MM.1S (cell line): ENCODE data around the gene C3orf85.
"Not testable (repeated sequence)": the region's sequence is repeated elsewhere in the genome, so short reads cannot be mapped to it uniquely, and the experiment has no call there.

Experiments
- DNase-seq: peaks from one replicate; pipeline ENCODE4 v3.0.0-alpha.2; 2015
- H2AFZ ChIP-seq: fragments of 300-600 bp; sonication (generic); 2 replicates; pipeline ENCODE4 v1.6.0; 2016; ENCODE audit warnings: antibody characterized with exemption, low read length
- H3F3A ChIP-seq: fragments of 300-600 bp; sonication (generic); 2 replicates; pipeline ENCODE4 v1.6.1; 2016; ENCODE audit warnings: mild to moderate bottlenecking, antibody characterized with exemption, low read length, moderate library complexity, mixed read lengths; ENCODE audit not compliant: insufficient read depth
- H3K27ac ChIP-seq: fragments of 300-600 bp; sonication (generic); 2 replicates; pipeline ENCODE4 v1.5.1; 2016; ENCODE audit warnings: mild to moderate bottlenecking, low read length
- H3K27me3 ChIP-seq: fragments of 300-600 bp; sonication (generic); replicated peaks from 2 replicates; pipeline ENCODE4 v1.6.0; 2016; ENCODE audit warnings: low read length; ENCODE audit not compliant: insufficient read depth
- H3K36me3 ChIP-seq: fragments of 300-600 bp; sonication (generic); replicated peaks from 2 replicates; pipeline ENCODE4 v1.6.1; 2016; ENCODE audit warnings: mild to moderate bottlenecking, low read length, mixed read lengths; ENCODE audit not compliant: insufficient read depth
- H3K4me1 ChIP-seq: fragments of 300-600 bp; sonication (generic); 2 replicates; pipeline ENCODE4 v1.6.1; 2016; ENCODE audit warnings: low read length, mixed read lengths
- H3K4me2 ChIP-seq: fragments of 300-600 bp; sonication (generic); 2 replicates; pipeline ENCODE4 v1.6.0; 2016; ENCODE audit warnings: low read depth, low read length
- H3K4me3 ChIP-seq: fragments of 300-600 bp; sonication (generic); 2 replicates; pipeline ENCODE4 v1.5.1; 2016; ENCODE audit warnings: low read length, mixed read lengths
- H3K79me2 ChIP-seq: fragments of 300-600 bp; sonication (generic); 2 replicates; pipeline ENCODE4 v1.6.1; 2016; ENCODE audit warnings: mixed run types, low read length, mixed read lengths
- H3K9ac ChIP-seq: fragments of 300-600 bp; sonication (generic); 2 replicates; pipeline ENCODE4 v1.6.1; 2016; ENCODE audit warnings: low read length, mixed read lengths
- H3K9me2 ChIP-seq: fragments of 300-600 bp; sonication (generic); replicated peaks from 2 replicates; pipeline ENCODE4 v1.6.1; 2016; ENCODE audit warnings: mild to moderate bottlenecking, low read length, mixed read lengths; ENCODE audit not compliant: insufficient read depth
- H3K9me3 ChIP-seq: fragments of 300-600 bp; sonication (generic); replicated peaks from 2 replicates; pipeline ENCODE4 v1.6.1; 2016; ENCODE audit warnings: mild to moderate bottlenecking, low read length, mixed read lengths; ENCODE audit not compliant: insufficient read depth
- H4K20me1 ChIP-seq: fragments of 300-600 bp; sonication (generic); 2 replicates; pipeline ENCODE4 v1.6.1; 2016; ENCODE audit warnings: mild to moderate bottlenecking, low read length, moderate library complexity, mixed read lengths; ENCODE audit not compliant: insufficient read depth
- CTCF ChIP-seq: fragments of 300-600 bp; sonication (generic); IDR thresholded peaks from 2 replicates; pipeline ENCODE4 v1.5.1; 2016; ENCODE audit warnings: antibody characterized with exemption, low read length, mixed read lengths
- EZH2 ChIP-seq: fragments of 300-600 bp; sonication (generic); optimal IDR thresholded peaks from 2 replicates; pipeline ENCODE3; 2017; ENCODE audit warnings: low read depth, mild to moderate bottlenecking, antibody characterized with exemption, low read length, mixed read lengths
- EZH2phosphoT487 ChIP-seq: fragments of 300-600 bp; sonication (generic); IDR thresholded peaks from 2 replicates; pipeline ENCODE4 v1.6.1; 2018; ENCODE audit warnings: antibody characterized with exemption, low read length

C3orf85 gene

GRCh38 chr3:109131276-109131675 lies 5.2 kb upstream of the C3orf85 start:
- Histone ChIP-seq H3K9me2 (no peaks in the 10 kb centered on the region), H3K9ac (no peak overlapping the region), H2AFZ (no peak overlapping the region), H3K27ac (no peak overlapping the region), H3K36me3 (no peaks in the 10 kb centered on the region), H3K27me3 (no peaks in the 10 kb centered on the region), H3F3A (no peaks in the 10 kb centered on the region), H3K4me1 (no peaks in the 10 kb centered on the region), H3K9me3 (no peaks in the 10 kb centered on the region), H3K79me2 (no peaks in the 10 kb centered on the region), H4K20me1 (no peaks in the 10 kb centered on the region), H3K4me3 (no peak overlapping the region), H3K4me2 (no peak overlapping the region)
- TF ChIP-seq CTCF (no peak), EZH2phosphoT487 (no peak), EZH2 (no peak)
- DNase-seq = no peak

DNA sequence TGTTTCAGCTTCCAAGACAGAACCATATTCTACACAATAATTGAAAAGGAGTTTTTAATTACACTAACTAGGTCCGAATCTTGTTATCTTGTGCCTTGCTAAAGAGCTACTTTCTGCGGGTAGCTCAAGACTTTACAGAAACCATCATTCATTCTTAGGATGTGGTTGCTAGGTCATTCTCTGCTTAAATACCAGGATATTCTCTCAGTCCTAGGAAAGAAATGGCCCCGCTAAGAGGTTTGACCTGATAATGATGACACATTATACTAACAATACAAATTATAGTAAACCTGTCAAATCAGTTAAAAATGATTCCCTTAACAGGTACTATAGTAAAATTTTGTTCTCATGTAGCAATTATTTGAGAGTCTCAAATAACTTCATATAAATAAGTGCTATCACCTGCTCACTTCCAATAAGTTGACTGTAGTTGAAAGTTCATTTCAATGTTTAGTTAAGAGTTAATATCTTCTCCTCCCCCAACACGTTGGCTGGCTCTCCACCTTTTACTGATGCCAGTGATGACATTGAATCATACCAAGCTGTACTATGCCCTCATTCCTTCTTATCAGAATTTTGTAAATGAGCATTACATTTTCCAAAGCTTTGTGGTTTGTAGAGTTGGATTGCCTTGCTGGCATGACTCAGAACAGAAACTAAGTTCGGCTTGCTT lies 3.6 kb upstream of the C3orf85 start:
- DNase-seq = no peak
- Histone ChIP-seq H3K27me3 (no peaks in the 10 kb centered on the region), H3K4me2 (no peak overlapping the region), H3K9ac (no peak overlapping the region), H3K79me2 (no peaks in the 10 kb centered on the region), H3K27ac (no peak overlapping the region), H3K9me3 (no peaks in the 10 kb centered on the region), H3K4me3 (no peak overlapping the region), H3K36me3 (no peaks in the 10 kb centered on the region), H4K20me1 (no peaks in the 10 kb centered on the region), H3K9me2 (no peaks in the 10 kb centered on the region), H2AFZ (no peak overlapping the region), H3K4me1 (no peaks in the 10 kb centered on the region), H3F3A (no peaks in the 10 kb centered on the region)
- TF ChIP-seq EZH2phosphoT487 (no peak), CTCF (no peak)

- H3K4me3 ChIP-seq, H3K4me2 ChIP-seq, H4K20me1 ChIP-seq, H3K4me1 ChIP-seq, DNase-seq, H3F3A ChIP-seq, H3K9me2 ChIP-seq, H3K9me3 ChIP-seq, H3K27me3 ChIP-seq, H3K27ac ChIP-seq, H3K79me2 ChIP-seq, H3K9ac ChIP-seq, H2AFZ ChIP-seq, H3K36me3 ChIP-seq: not testable (repeated sequence)
These were observed 3.1 kb upstream of the C3orf85 start for GRCh38 chr3:109133474-109133816.

GRCh38 chr3:109137761-109138160 lies 1.2 kb downstream of the C3orf85 start:
- Histone ChIP-seq H3K4me1 (no peaks in the 10 kb centered on the region), H2AFZ (no peak overlapping the region), H3K27ac (no peak overlapping the region), H3K4me2 (no peak overlapping the region), H3K36me3 (no peaks in the 10 kb centered on the region), H3K9me2 (no peaks in the 10 kb centered on the region), H3K4me3 (no peak overlapping the region), H4K20me1 (no peaks in the 10 kb centered on the region), H3K9ac (no peak overlapping the region), H3K79me2 (no peaks in the 10 kb centered on the region), H3K27me3 (no peaks in the 10 kb centered on the region), H3F3A (no peaks in the 10 kb centered on the region), H3K9me3 (no peaks in the 10 kb centered on the region)
- no peak for DNase-seq
- TF ChIP-seq EZH2phosphoT487 = no peak
- TF ChIP-seq CTCF = no peak
- TF ChIP-seq EZH2 = no peak
